CD4-positive, alpha-beta T cell (primary cell): ENCODE measurements around the gene CSTB. TPM values are rescaled to one million over a fixed set of nuclear protein-coding genes. Genes with fewer than 3 reads are reported as not detected.

Experiments used
- ATAC-seq: fragments of 200-7000 bp; cut with Tn5 transposase; one replicate; pipeline ENCODE4 v1.10.0; 2022; ENCODE audit warnings: mild to moderate bottlenecking; ENCODE audit not compliant: poor library complexity
- CTCF ChIA-PET: fragments of 350-600 bp; sonication (Branson Sonifier 250); formaldehyde crosslinking; loops from one replicate; lab custom pipeline; 2021; ENCODE audit warnings: antibody characterized with exemption, inconsistent platforms; lab: Charles Lee
- POLR2A ChIA-PET: fragments of 350-600 bp; sonication (Branson Sonifier 250); formaldehyde crosslinking; loops from one replicate; lab custom pipeline; 2021; ENCODE audit warnings: antibody characterized with exemption, inconsistent platforms; lab: Charles Lee
- DNase-seq, 14 experiments: peaks; one replicate each; pipeline ENCODE4 v3.0.0-alpha.2; 2013 to 2020; ENCODE audit warnings: mixed read lengths in 2 of 14
- H3K27ac ChIP-seq, 2 donors: one replicate each; pipeline versions ENCODE4 v1.5.1 to v1.7.0; 2013; ENCODE audit warnings: low read length in 2 of 2, low read depth in 1 of 2, mild to moderate bottlenecking in 1 of 2
- H3K27me3 ChIP-seq, 2 experiments: 1 replicate in 1 of 2; 2 replicates in 1 of 2; pipeline versions ENCODE4 v1.6.1 to v1.7.0; 2013; ENCODE audit warnings: low read length in 2 of 2, control low read depth in 1 of 2, mild to moderate bottlenecking in 1 of 2, moderate library complexity in 1 of 2; ENCODE audit not compliant: insufficient read depth in 2 of 2, control insufficient read depth in 1 of 2
- H3K36me3 ChIP-seq: one replicate; pipeline ENCODE4 v1.6.1; 2013; ENCODE audit warnings: low read length, control low read depth; ENCODE audit not compliant: insufficient read depth
- H3K4me1 ChIP-seq: one replicate; pipeline ENCODE4 v1.6.1; 2013; ENCODE audit warnings: low read length, control low read depth; ENCODE audit not compliant: insufficient read depth
- H3K4me3 ChIP-seq: one replicate; pipeline ENCODE4 v1.5.1; 2013; ENCODE audit warnings: mild to moderate bottlenecking, low read length, moderate library complexity
- H3K9me3 ChIP-seq, 2 experiments: 1 replicate in 1 of 2; 2 replicates in 1 of 2; pipeline versions ENCODE4 v1.6.1 to v1.7.0; 2013; ENCODE audit warnings: low read length in 2 of 2, mild to moderate bottlenecking in 2 of 2, control low read depth in 1 of 2, moderate library complexity in 1 of 2; ENCODE audit not compliant: control insufficient read depth in 1 of 2, insufficient read depth in 1 of 2
- H3K27ac Mint-ChIP-seq: one replicate; pipeline ENCODE4 v1.8.0; 2020; ENCODE audit warnings: mixed read lengths
- H3K27me3 Mint-ChIP-seq: one replicate; pipeline ENCODE4 v1.8.0; 2021; ENCODE audit warnings: mixed read lengths
- H3K36me3 Mint-ChIP-seq: one replicate; pipeline ENCODE4 v1.8.0; 2021; ENCODE audit warnings: low read depth, mixed read lengths
- H3K4me1 Mint-ChIP-seq: one replicate; pipeline ENCODE4 v1.8.0; 2021; ENCODE audit warnings: low read depth, mixed read lengths
- H3K4me3 Mint-ChIP-seq: one replicate; pipeline ENCODE4 v1.8.0; 2020; ENCODE audit warnings: mild to moderate bottlenecking, mixed read lengths
- H3K9me3 Mint-ChIP-seq: one replicate; pipeline ENCODE4 v1.8.0; 2020; ENCODE audit warnings: mixed read lengths
- CTCF ChIP-seq: fragments of 200-600 bp; IDR thresholded peaks from one replicate; pipeline ENCODE4 v1.8.0; 2022; ENCODE audit warnings: antibody characterized with exemption, mild to moderate bottlenecking
- intact Hi-C, 2 experiments: fragments of 100-400 bp; cut with DNase I in 1 of 2; cut with micrococcal nuclease in 1 of 2; formaldehyde crosslinking; loops; one replicate each; pipeline versions ENCODE4 v1.15.1 to v1.9.0; 2023 to 2025; cut with DNase I, micrococcal nuclease
- total RNA-seq, 174 experiments: library from RNA in 2 of 174; stranded (reverse) in 2 of 174; gene quantifications; one replicate each; pipeline ENCODE4 v1.2.3 and lab custom pipeline; 2021 to 2026

Gene CSTB
- total RNA-seq, 2 experiments from 2014 or later: 13.4 to 14.5 TPM

GRCh38 chr21:43813656-43813980 lies 37.5 kb upstream of the CSTB start:
- peaks cover 0 to 11% of the 10 kb centered on the region in 2 experiments for H3K9me3 ChIP-seq
- ATAC-seq: no peak
- POLR2A ChIA-PET: no interaction called here
- peaks cover 2% of the 10 kb centered on the region for H3K36me3 Mint-ChIP-seq
- H3K9me3 Mint-ChIP-seq: no peaks in the 10 kb centered on the region
- no peak overlapping the region for H3K4me3 Mint-ChIP-seq
- H3K27me3 Mint-ChIP-seq: no peaks in the 10 kb centered on the region
- CTCF ChIA-PET: no interaction called here
- no peak for DNase-seq
- H3K27me3 ChIP-seq: no peaks in the 10 kb centered on the region
- H3K27ac Mint-ChIP-seq: no peak overlapping the region
- TF ChIP-seq CTCF: no peak
- no peak overlapping the region for H3K27ac ChIP-seq
- H3K4me1 Mint-ChIP-seq: peaks cover 13% of the 10 kb centered on the region
- intact Hi-C loops: loop anchor here in 1 of 2 experiments (5.0 kb wide), 1 partner anchor 669 kb away; no protein-coding TSS in a partner anchor
- no peaks in the 10 kb centered on the region for H3K36me3 ChIP-seq
- peaks cover 31% of the 10 kb centered on the region for H3K4me1 ChIP-seq
- H3K4me3 ChIP-seq: no peak overlapping the region

- H3K27me3 Mint-ChIP-seq: no peaks in the 10 kb centered on the region
- Histone ChIP-seq H3K27me3 (no peaks in the 10 kb centered on the region), H3K4me3 (no peak overlapping the region), H3K36me3 (no peaks in the 10 kb centered on the region), H3K4me1 (peaks cover 31% of the 10 kb centered on the region), H3K27ac (no peak overlapping the region), H3K9me3 (peaks cover 0 to 8% of the 10 kb centered on the region in 2 experiments)
- no peak overlapping the region for H3K27ac Mint-ChIP-seq
- CTCF ChIA-PET: no interaction called here
- no peak overlapping the region for H3K4me3 Mint-ChIP-seq
- peaks cover 13% of the 10 kb centered on the region for H3K4me1 Mint-ChIP-seq
- ATAC-seq: no peak
- TF ChIP-seq CTCF: no peak
- intact Hi-C loops: loop anchor here in 1 of 2 experiments (5.0 kb wide), 1 partner anchor 669 kb away; no protein-coding TSS in a partner anchor
- POLR2A ChIA-PET: no interaction called here
- no peaks in the 10 kb centered on the region for H3K9me3 Mint-ChIP-seq
- no peaks in the 10 kb centered on the region for H3K36me3 Mint-ChIP-seq
- DNase-seq: no peak
These were observed 37.0 kb upstream of the CSTB start for GRCh38 chr21:43812957-43813655.

GRCh38 chr21:43812139-43812821 lies 36.2 kb upstream of the CSTB start:
- TF ChIP-seq CTCF: no peak
- H3K27me3 Mint-ChIP-seq: no peaks in the 10 kb centered on the region
- Histone ChIP-seq H3K4me1 (peaks cover 27% of the 10 kb centered on the region), H3K27me3 (no peaks in the 10 kb centered on the region), H3K36me3 (no peaks in the 10 kb centered on the region), H3K4me3 (peak overlapping the region; percentile 22), H3K9me3 (no peaks in the 10 kb centered on the region), H3K27ac (no peak overlapping the region)
- no peaks in the 10 kb centered on the region for H3K9me3 Mint-ChIP-seq
- CTCF ChIA-PET: interaction anchor here (0.9 kb wide), 1 partner anchor 163 kb away, joined by 3 read pairs; no protein-coding TSS in a partner anchor
- intact Hi-C loops: loop anchor here in 1 of 2 experiments (5.0 kb wide), 1 partner anchor 670 kb away; no protein-coding TSS in a partner anchor
- H3K4me1 Mint-ChIP-seq: peaks cover 13% of the 10 kb centered on the region
- H3K27ac Mint-ChIP-seq: no peak overlapping the region
- POLR2A ChIA-PET: no interaction called here
- H3K36me3 Mint-ChIP-seq: no peaks in the 10 kb centered on the region
- ATAC-seq (no peak), DNase-seq (peak in 2 of 14 experiments; percentile 50 to 60)
- H3K4me3 Mint-ChIP-seq: peak overlapping the region; percentile 54
